ENCODE measurements around the gene PARM1.

Gene PARM1

DNA sequence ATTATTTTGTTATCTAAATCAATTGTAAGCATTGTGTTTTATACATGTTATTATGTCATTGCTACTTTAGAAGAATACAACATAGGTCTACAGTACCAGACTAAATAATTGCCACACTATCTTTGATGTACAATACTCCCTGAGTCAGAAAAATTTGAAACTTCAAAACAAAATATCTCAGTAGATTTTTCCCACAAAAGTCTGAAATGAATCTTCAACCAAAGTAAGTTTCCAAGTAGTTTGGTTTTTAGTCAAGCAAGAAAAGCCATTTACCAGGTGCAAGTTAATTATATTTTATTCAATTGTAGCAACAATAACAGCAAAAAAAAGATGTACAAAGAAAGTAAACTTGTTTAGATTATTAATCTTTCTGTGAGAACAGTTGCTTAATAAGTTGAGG, 11.4 kb upstream of the PARM1 start:
- H3K4me3 ChIP-seq: no peak overlapping the region

DNA sequence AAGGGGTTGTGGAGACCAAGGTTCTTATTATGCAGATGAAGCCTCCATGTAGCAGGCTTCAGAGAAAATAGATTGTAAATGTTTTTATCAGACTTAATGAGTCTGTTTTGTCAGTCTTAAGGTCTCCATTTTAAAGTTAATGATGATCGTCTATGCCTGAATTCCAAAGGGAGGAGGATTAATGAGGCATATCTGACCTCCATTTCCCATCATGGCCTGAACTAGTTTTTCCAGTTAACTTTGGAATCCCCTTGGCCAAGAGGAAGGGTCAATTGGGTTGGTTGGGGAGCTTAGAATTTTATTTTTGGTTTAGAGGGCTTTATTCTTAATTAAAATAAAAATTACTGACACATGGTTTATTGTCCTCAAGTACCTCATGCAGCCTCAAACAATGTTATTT, 6.9 kb upstream of the PARM1 start:
- Histone ChIP-seq H3K27ac (no peak overlapping the region), H3K4me3 (no peak overlapping the region)
- no peak for DNase-seq (ENCODE audit: low spot score)
- TF ChIP-seq, protein P1, sequence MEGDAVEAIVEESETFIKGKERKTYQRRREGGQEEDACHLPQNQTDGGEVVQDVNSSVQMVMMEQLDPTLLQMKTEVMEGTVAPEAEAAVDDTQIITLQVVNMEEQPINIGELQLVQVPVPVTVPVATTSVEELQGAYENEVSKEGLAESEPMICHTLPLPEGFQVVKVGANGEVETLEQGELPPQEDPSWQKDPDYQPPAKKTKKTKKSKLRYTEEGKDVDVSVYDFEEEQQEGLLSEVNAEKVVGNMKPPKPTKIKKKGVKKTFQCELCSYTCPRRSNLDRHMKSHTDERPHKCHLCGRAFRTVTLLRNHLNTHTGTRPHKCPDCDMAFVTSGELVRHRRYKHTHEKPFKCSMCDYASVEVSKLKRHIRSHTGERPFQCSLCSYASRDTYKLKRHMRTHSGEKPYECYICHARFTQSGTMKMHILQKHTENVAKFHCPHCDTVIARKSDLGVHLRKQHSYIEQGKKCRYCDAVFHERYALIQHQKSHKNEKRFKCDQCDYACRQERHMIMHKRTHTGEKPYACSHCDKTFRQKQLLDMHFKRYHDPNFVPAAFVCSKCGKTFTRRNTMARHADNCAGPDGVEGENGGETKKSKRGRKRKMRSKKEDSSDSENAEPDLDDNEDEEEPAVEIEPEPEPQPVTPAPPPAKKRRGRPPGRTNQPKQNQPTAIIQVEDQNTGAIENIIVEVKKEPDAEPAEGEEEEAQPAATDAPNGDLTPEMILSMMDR (IDR thresholded peaks at IDR 0.05): no peak

More for the DNA sequence above, 11.4 kb upstream of the PARM1 start:
- no peak for DNase-seq (ENCODE audit: low spot score)
- TF ChIP-seq, protein P1 (IDR thresholded peaks at IDR 0.05): no peak
- no peak overlapping the region for H3K27ac ChIP-seq

DNA sequence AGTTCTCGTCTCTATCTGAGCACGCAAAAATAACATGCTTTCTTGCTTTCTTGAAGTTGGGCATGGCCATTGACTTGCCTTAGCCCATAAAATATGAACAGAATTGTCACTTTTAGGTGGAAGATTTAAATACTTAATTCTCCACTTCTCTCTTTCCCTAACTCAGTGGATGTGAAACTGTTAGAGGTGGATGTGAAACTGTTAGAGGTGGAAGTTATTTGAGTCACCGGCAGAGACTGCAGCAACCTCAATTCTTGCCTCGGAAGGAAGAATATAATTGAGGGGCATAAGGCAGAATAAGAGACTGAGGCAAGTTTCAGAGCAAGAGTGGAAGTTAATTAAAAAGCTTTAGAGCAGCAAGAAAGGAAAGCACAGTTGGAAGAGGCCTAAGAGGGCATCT, 2.8 kb upstream of the PARM1 start:
- TF ChIP-seq, protein P1 (IDR thresholded peaks at IDR 0.05): no peak

DNA sequence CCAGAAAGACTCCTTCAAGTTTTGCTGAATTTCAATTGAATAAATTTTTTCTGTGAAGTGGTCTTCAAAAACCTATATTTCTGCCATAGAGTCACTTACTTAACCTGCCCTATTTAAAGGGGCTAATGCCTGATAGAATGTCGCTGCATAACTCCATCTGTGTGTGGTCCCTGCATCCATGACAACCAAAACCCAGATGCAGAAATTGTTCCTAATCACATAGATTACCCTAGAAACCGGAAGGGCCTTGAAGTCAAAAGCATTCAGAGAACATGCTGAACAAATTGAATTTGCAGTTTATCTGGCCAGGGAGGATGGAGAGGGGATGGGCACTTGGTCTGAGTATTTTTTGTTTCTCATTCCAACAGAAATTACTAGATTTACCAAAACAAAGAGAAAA, 1.5 kb upstream of the PARM1 start:
- H3K27ac ChIP-seq: no peak overlapping the region
- DNase-seq (ENCODE audit: low spot score): no peak
- H3K4me3 ChIP-seq: no peak overlapping the region
- TF ChIP-seq, protein P1 (IDR thresholded peaks at IDR 0.05): no peak

More for the DNA sequence above, 2.8 kb upstream of the PARM1 start:
- no peak overlapping the region for H3K4me3 ChIP-seq
- H3K27ac ChIP-seq: no peak overlapping the region
- no peak for DNase-seq (ENCODE audit: low spot score)

DNA sequence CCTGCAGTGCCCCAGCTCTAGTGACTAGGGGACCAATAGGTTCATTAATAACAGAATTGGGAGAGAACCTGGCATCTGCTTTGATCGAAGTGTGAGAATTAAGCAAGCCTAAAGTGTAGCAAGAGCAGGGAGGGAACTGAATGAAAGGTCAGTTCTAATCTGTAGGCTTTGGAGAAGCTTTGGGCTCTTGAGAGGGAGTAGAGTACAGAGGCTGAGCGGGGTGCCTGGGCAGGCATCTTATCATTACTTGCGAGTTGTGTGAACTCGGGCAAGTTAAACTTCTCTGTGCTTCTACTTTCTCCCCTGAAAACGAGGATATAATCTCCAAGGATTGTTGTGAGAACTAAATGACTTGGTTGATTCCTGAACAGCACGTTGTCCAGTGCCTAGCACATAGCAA, 906 bp upstream of the PARM1 start:
- Histone ChIP-seq H3K4me3 (no peak overlapping the region), H3K27ac (no peak overlapping the region)
- TF ChIP-seq, protein P1 (IDR thresholded peaks at IDR 0.05): no peak
- no peak for DNase-seq (ENCODE audit: low spot score)

DNA sequence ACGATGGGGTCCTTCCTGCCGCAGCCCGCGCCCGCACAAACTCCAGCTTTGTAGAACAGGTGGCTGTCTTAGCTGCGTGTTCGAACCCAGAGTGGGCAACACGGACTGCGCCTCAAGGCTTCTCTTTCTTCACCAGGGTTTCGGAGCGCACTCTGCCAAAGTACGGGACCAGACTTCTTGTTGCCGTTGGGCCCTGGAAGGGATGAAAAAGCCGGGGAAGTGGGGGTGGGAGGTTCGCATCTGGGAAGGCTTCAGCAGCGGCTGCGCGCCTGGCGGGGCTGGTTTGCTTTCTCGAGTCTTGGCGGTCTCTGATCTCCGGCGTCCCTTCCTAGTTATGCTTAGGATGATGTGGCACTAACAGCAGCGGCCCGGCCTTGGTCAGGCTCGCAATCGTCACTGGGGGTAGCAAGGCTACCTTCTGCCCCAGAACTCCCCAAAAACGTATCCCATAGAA, 673 bp downstream of the PARM1 start:
- TF ChIP-seq, protein P1 (IDR thresholded peaks at IDR 0.05): no peak
- Histone ChIP-seq H3K4me3 (peak overlapping the region; percentile 73), H3K27ac (peak overlapping the region; percentile 83 to 84)
- DNase-seq (ENCODE audit: low spot score): no peak

DNA sequence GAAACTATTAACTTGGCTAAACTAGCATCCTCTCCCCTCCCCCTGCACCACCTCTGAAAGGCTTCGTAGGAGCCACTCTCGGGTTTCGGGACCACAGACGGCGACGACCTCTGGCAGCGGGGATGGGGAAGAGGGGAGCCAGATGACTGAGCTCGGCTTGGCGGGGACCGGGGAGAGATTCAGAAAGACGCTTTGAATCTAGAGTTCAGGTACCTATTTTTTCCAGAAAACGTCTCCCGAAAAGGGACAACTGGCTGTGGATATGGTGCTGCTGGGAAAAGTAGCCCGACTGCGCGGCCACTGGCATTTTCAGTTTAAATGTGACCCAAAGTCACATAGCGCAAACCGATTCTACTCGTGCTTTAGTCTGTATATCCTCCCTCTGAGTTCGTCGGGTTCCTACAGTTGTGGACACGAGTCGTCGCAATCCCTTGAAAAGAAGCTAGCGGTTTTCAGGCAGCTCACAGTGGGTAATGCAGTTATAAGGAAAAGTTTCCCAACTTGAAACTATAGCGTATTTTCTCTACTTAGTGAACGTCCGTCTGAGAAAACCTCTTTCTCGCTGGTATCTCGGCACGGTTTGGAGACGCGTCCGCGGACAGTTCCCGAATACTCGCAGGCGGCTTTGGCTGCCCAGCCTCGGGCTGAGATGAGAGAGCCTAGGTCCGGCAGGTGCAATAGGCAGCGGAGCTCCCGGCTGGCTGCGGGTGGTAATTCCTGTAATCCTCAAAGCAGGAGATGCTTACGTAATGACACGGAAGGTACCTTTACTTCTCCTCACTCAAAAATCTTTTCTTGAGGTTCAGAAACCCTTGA, 1.3 kb downstream of the PARM1 start:
- DNase-seq (ENCODE audit: low spot score): peak; percentile 76
- TF ChIP-seq, protein P1 (IDR thresholded peaks at IDR 0.05): no peak
- H3K27ac ChIP-seq: peak overlapping the region; percentile 83 to 84
- peak overlapping the region; percentile 73 for H3K4me3 ChIP-seq
